Effector CD4-positive, alpha-beta T cell (primary cell): ENCODE data around the gene KLHL17.
A peak's percentile ranks its signal among the peaks of the same experiment; 100 is the strongest.

Source experiments
- DNase-seq: peaks from one replicate; pipeline ENCODE4 v3.0.0-alpha.2; 2020

The KLHL17 gene

GRCh38 chr1:952603-953002 lies 7.8 kb upstream of the KLHL17 start:
- DNase-seq, result no peak

- DNase-seq, result no peak
These were observed 6.7 kb upstream of the KLHL17 start for GRCh38 chr1:953524-954320.

- DNase-seq, result no peak
These were observed 5.5 kb upstream of the KLHL17 start for GRCh38 chr1:954927-955326.

GRCh38 chr1:955474-955873 lies 4.9 kb upstream of the KLHL17 start:
- no peak for DNase-seq

DNA sequence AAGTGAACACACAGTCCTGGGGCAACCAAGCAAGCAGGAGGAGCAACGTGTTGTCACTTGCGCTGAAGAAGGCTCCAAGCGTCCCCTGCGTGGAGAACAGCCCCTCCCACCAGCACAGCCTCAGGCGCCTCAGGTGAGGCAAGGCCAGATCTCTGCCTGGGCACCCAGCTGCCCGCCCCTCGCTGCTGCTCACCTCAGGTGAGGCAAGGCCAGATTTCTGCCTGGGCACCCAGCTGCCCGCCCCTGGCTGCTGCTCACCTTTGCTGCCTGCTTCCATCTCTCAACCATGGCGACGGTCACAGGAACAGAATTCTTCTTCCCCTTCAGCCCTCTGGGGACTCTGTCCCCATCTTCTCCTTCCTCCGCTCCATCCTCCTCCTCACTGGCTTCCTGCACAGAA lies 3.7 kb upstream of the KLHL17 start:
- no peak for DNase-seq

GRCh38 chr1:958823-959730 lies 1.3 kb upstream of the KLHL17 start, which contains the start of gene NOC2L:
Gene NOC2L, minus strand, starts transcription at chr1:959256. Its CDS starts 16 bp downstream, at chr1:959240.
- DNase-seq, result peak; percentile 91

DNA sequence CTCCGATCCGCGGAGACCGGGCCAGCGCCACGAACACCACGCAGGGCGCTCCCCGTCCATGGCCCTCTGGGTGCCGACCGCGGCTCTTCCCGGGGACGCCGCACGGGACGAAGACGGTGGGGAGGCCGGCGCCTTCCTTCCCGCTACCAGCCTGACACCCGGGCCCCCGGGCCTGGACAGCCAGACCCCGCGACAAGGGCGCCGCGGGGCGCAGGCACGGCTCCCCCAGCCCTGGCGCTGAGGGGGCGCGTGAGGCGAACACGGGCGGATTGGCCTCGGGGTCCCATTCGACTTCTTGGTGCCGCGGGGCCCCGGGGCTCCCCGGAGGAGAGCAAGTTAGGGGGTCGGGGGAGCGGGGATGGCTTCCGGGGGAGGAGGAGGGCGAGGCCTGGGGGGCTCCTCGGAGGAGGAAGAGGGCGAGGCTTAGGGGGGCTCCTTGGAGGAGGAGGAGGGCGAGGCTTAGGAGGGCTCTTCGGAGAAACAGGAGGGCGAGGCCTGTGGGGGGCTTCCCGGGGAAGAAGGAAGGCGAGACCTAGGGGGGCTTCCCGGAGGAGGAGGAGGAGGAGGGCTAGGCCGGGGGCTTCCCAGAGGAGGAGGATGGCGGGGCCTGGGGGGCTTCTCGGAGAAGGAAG lies 537 bp upstream of the KLHL17 start:
- DNase-seq, result no peak

DNA sequence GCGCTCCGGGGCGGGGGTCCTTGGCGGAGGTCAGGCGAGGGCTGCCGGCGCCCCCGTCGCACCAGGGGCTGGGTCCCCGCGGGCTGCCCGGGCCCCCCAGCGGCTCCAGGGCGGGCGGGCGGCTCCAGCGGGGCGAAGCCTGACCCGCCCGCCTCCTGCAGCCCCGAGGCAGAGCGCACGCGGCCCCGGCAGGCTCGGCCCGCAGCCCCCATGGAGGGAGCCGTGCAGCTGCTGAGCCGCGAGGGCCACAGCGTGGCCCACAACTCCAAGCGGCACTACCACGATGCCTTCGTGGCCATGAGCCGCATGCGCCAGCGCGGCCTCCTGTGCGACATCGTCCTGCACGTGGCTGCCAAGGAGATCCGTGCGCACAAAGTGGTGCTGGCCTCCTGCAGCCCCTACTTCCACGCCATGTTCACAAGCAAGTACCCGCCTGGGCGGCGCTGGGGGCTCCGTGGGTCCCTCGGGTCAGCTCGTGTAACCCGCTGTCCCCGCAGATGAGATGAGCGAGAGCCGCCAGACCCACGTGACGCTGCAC lies 817 bp downstream of the KLHL17 start:
- DNase-seq, result no peak

DNA sequence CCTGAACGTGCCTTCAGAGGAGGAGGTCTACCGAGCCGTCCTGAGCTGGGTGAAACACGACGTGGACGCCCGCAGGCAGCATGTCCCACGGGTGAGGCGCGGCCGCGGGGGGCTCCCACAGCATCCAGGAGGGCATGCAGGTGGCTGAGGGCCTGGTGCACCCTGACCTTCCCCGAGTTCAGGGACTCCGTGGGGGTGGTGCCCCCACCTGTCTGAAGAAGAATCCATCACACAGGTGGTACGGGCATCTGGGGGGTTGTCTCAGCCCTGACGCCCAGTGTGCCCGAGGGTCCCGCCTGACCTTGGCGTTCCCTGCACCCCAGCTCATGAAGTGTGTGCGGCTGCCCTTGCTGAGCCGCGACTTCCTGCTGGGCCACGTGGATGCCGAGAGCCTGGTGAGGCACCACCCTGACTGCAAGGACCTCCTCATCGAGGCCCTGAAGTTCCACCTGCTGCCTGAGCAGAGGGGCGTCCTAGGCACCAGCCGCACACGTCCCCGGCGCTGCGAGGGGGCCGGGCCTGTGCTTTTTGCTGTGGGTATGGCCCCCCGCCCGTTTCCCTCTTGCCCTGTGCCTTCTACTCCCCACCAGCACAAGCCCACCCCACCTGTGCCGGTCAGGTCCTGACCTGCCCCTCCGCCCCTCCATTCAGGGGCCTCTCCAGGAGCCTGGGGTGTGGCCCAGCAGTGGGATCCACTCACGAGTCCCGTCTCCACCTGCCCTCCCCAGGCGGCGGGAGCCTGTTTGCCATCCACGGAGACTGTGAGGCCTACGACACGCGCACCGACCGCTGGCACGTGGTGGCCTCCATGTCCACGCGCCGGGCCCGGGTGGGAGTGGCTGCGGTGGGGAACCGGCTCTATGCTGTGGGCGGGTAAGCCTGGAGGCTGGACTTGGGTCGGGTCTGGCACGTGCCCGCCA lies 2.3 kb downstream of the KLHL17 start:
- DNase-seq, result no peak

GRCh38 chr1:963301-963651 lies 2.9 kb downstream of the KLHL17 start:
- DNase-seq, result no peak

- DNase-seq, result no peak
These were observed 3.6 kb downstream of the KLHL17 start for GRCh38 chr1:963746-964525.

DNA sequence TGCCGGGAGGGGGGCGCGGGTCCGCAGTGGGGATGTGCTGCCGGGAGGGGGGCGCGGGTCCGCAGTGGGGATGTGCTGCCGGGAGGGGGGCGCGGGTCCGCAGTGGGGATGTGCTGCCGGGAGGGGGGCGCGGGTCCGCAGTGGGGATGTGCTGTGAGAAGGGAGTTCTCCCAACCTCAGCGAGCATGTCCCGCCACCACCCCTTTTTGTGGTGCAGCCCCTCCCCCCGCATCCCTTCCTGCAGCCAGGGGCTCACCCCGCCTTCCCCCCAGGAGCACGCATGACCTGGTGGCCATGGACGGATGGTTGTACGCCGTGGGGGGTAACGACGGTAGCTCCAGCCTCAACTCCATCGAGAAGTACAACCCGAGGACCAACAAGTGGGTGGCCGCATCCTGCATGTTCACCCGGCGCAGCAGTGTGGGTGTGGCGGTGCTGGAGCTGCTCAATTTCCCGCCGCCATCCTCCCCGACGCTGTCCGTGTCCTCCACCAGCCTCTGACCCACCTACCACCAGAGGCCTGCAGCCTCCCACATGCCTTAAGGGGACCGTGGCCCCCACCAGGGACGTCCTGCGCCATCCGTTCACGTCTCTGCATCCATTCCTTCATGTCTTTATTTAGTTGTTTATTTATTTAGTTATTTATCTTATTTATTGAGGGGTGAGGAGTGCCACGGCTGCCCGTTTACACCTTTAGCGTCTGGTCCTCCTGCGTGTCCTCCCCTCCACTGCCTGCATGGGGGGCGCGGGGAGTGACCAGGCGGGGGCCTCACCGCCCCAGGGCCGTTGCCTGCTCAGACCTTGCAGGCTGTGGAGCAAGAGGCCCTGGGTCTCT lies 4.5 kb downstream of the KLHL17 start:
- no peak for DNase-seq

- no peak for DNase-seq
These were observed 5.2 kb downstream of the KLHL17 start for GRCh38 chr1:965526-966134.

- DNase-seq, result no peak
These were observed 5.8 kb downstream of the KLHL17 start, which contains the start of gene PLEKHN1 for GRCh38 chr1:966135-966703. Gene PLEKHN1, plus strand, starts transcription at chr1:966482. Its CDS starts 50 bp downstream, at chr1:966532.

GRCh38 chr1:966704-967300 lies 6.4 kb downstream of the KLHL17 start:
- DNase-seq, result peak; percentile 71

DNA sequence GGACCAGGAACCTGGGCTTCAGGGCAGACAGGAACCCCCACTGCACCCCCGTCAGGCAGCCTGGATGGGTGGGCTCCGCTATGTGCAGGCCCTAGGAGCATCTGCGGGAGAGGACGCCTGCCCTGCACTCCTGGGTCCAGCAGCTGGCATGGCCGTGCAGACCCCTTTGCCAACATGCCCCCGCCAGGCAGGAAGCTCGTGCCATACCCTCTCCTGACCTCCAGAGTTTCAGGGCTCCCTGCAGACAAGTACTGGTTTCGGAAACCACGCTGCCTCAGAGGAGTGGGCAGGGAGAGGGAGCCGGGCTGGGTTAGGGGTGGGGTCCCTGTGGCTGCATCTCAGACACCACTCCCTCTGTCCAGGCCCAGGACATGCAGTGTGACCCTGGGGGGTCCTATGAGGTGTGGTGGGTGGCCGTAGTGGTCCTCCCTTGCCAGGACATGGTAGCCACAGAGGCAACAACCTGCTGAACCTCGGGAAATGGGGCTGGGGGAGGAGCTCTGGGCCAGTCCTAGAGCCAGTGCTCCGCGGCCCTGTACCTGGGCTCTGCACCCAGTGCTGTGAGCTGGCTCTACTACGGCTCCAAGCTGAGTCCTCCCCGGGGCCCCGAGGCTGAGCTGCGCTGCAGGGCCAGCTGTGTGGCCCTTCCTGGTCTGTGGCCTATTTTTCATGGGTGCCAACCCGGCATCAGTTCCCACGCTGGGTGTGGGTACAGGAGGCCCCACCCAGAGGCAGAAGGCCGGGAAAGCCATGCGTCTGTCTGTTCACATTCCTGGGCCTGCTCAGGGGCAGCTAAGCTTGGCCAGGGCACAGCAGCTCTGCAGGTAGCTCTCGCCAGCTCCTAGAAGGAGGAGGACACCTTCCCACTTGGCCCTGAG lies 7.3 kb downstream of the KLHL17 start:
- DNase-seq, result no peak

- no peak for DNase-seq
These were observed 9.0 kb downstream of the KLHL17 start for GRCh38 chr1:969260-969855.
